ENCODE data around the gene TMEM132D.

TMEM132D gene

GRCh38 chr12:129903956-129904829, at the start of gene TMEM132D:
TSS of gene TMEM132D (minus strand) at chr12:129904025.
- DNase-seq (ENCODE audit: low spot score in 2 of 2) (no peak), ATAC-seq (ENCODE audit: low read depth) (no peak)
- H3K36me3 Mint-ChIP-seq: no peaks in the 10 kb centered on the region
- H3K4me3 Mint-ChIP-seq: no peak within 1 kb of the TSS
- no peak within 1 kb of the TSS for H3K27ac Mint-ChIP-seq
- peaks cover 11% of the 10 kb centered on the region for H3K27me3 Mint-ChIP-seq
- H3K9me3 Mint-ChIP-seq: no peaks in the 10 kb centered on the region
- no peaks in the 10 kb centered on the region for H3K4me1 Mint-ChIP-seq

GRCh38 chr12:129949651-129950050, 45.8 kb upstream of the TMEM132D start:
- no peaks in the 10 kb centered on the region for H3K36me3 Mint-ChIP-seq
- H3K27ac Mint-ChIP-seq: no peak overlapping the region
- no peak overlapping the region for H3K4me3 Mint-ChIP-seq
- ATAC-seq (ENCODE audit: low read depth): no peak
- H3K4me1 Mint-ChIP-seq: no peaks in the 10 kb centered on the region
- H3K27me3 Mint-ChIP-seq: no peaks in the 10 kb centered on the region
- no peaks in the 10 kb centered on the region for H3K9me3 Mint-ChIP-seq
- DNase-seq (ENCODE audit: low spot score in 2 of 2): no peak

GRCh38 chr12:129941618-129942017, 37.8 kb upstream of the TMEM132D start:
- ATAC-seq (ENCODE audit: low read depth) (no peak), DNase-seq (ENCODE audit: low spot score in 2 of 2) (no peak)
- H3K36me3 Mint-ChIP-seq: no peaks in the 10 kb centered on the region
- no peaks in the 10 kb centered on the region for H3K27me3 Mint-ChIP-seq
- H3K27ac Mint-ChIP-seq: no peak overlapping the region
- H3K4me3 Mint-ChIP-seq: no peak overlapping the region
- no peaks in the 10 kb centered on the region for H3K4me1 Mint-ChIP-seq
- H3K9me3 Mint-ChIP-seq: peaks cover 5% of the 10 kb centered on the region

- DNase-seq (ENCODE audit: low spot score in 2 of 2) (no peak), ATAC-seq (ENCODE audit: low read depth) (no peak)
- Mint-ChIP-seq H3K4me3 (no peak overlapping the region), H3K9me3 (peaks cover 4% of the 10 kb centered on the region), H3K27ac (no peak overlapping the region), H3K4me1 (no peaks in the 10 kb centered on the region), H3K36me3 (no peaks in the 10 kb centered on the region), H3K27me3 (no peaks in the 10 kb centered on the region)
Observed at GRCh38 chr12:129938089-129938488, 34.3 kb upstream of the TMEM132D start.

GRCh38 chr12:129937426-129937825, 33.6 kb upstream of the TMEM132D start:
- ATAC-seq (ENCODE audit: low read depth) (no peak), DNase-seq (ENCODE audit: low spot score in 2 of 2) (no peak)
- H3K36me3 Mint-ChIP-seq: no peaks in the 10 kb centered on the region
- H3K4me1 Mint-ChIP-seq: no peaks in the 10 kb centered on the region
- no peak overlapping the region for H3K4me3 Mint-ChIP-seq
- no peak overlapping the region for H3K27ac Mint-ChIP-seq
- H3K27me3 Mint-ChIP-seq: no peaks in the 10 kb centered on the region
- H3K9me3 Mint-ChIP-seq: peaks cover 4% of the 10 kb centered on the region

- Mint-ChIP-seq H3K36me3 (no peaks in the 10 kb centered on the region), H3K4me1 (no peaks in the 10 kb centered on the region), H3K27ac (no peak overlapping the region)
Observed at GRCh38 chr12:129928643-129929042, 24.8 kb upstream of the TMEM132D start.

GRCh38 chr12:129927316-129927900, 23.6 kb upstream of the TMEM132D start:
- H3K27me3 Mint-ChIP-seq: peaks cover 2% of the 10 kb centered on the region
- H3K36me3 Mint-ChIP-seq: no peaks in the 10 kb centered on the region
- peaks cover 6% of the 10 kb centered on the region for H3K9me3 Mint-ChIP-seq
- DNase-seq (ENCODE audit: low spot score in 2 of 2) (no peak), ATAC-seq (ENCODE audit: low read depth) (no peak)
- no peak overlapping the region for H3K4me3 Mint-ChIP-seq
- H3K4me1 Mint-ChIP-seq: no peaks in the 10 kb centered on the region
- no peak overlapping the region for H3K27ac Mint-ChIP-seq

More at GRCh38 chr12:129928643-129929042, 24.8 kb upstream of the TMEM132D start:
- H3K27me3 Mint-ChIP-seq: peaks cover 2% of the 10 kb centered on the region
- peaks cover 6% of the 10 kb centered on the region for H3K9me3 Mint-ChIP-seq
- ATAC-seq (ENCODE audit: low read depth) (no peak), DNase-seq (ENCODE audit: low spot score in 2 of 2) (no peak)
- H3K4me3 Mint-ChIP-seq: no peak overlapping the region

- peaks cover 4% of the 10 kb centered on the region for H3K27me3 Mint-ChIP-seq
- H3K27ac Mint-ChIP-seq: no peak overlapping the region
- H3K9me3 Mint-ChIP-seq: no peaks in the 10 kb centered on the region
- no peak overlapping the region for H3K4me3 Mint-ChIP-seq
- no peaks in the 10 kb centered on the region for H3K36me3 Mint-ChIP-seq
- no peaks in the 10 kb centered on the region for H3K4me1 Mint-ChIP-seq
- no peak for ATAC-seq (ENCODE audit: low read depth)
- peak; percentile 13 to 26 for DNase-seq (ENCODE audit: low spot score in 2 of 2)
Observed at GRCh38 chr12:129911428-129912049, 7.7 kb upstream of the TMEM132D start.

GRCh38 chr12:129909051-129910020, 5.5 kb upstream of the TMEM132D start:
- H3K4me3 Mint-ChIP-seq: no peak overlapping the region
- no peaks in the 10 kb centered on the region for H3K4me1 Mint-ChIP-seq

GRCh38 chr12:129903092-129903945, 506 bp downstream of the TMEM132D start:
- H3K27me3 Mint-ChIP-seq: peaks cover 11% of the 10 kb centered on the region
- no peak for ATAC-seq (ENCODE audit: low read depth)

More at GRCh38 chr12:129909051-129910020, 5.5 kb upstream of the TMEM132D start:
- DNase-seq (ENCODE audit: low spot score in 2 of 2) (no peak), ATAC-seq (ENCODE audit: low read depth) (no peak)
- Mint-ChIP-seq H3K27ac (no peak overlapping the region), H3K27me3 (peaks cover 11% of the 10 kb centered on the region), H3K36me3 (no peaks in the 10 kb centered on the region), H3K9me3 (no peaks in the 10 kb centered on the region)

GRCh38 chr12:129902371-129903091, 1.3 kb downstream of the TMEM132D start:
- Mint-ChIP-seq H3K27me3 (peaks cover 11% of the 10 kb centered on the region), H3K4me3 (no peak overlapping the region), H3K4me1 (no peaks in the 10 kb centered on the region), H3K27ac (no peak overlapping the region), H3K9me3 (no peaks in the 10 kb centered on the region), H3K36me3 (no peaks in the 10 kb centered on the region)
- ATAC-seq (ENCODE audit: low read depth): no peak
- no peak for DNase-seq (ENCODE audit: low spot score in 2 of 2)

More at GRCh38 chr12:129903092-129903945, 506 bp downstream of the TMEM132D start:
- Mint-ChIP-seq H3K27ac (no peak overlapping the region), H3K4me3 (no peak overlapping the region), H3K9me3 (no peaks in the 10 kb centered on the region), H3K36me3 (no peaks in the 10 kb centered on the region), H3K4me1 (no peaks in the 10 kb centered on the region)
- DNase-seq (ENCODE audit: low spot score in 2 of 2): no peak

GRCh38 chr12:129901254-129901653, 2.6 kb downstream of the TMEM132D start:
- Mint-ChIP-seq H3K4me3 (no peak overlapping the region), H3K27me3 (peaks cover 10% of the 10 kb centered on the region), H3K36me3 (no peaks in the 10 kb centered on the region), H3K4me1 (no peaks in the 10 kb centered on the region), H3K27ac (no peak overlapping the region), H3K9me3 (peaks cover 1% of the 10 kb centered on the region)
- no peak for ATAC-seq (ENCODE audit: low read depth)
- DNase-seq (ENCODE audit: low spot score in 2 of 2): no peak

Data from memory B cell (primary cell).